DOHH2 (cell line): Measurements from ENCODE around the gene PLEKHB2.

Experiments
- H3F3A ChIP-seq: fragments of 200-600 bp; sonication (generic), shearing (Covaris generic); 2 replicates; pipeline ENCODE4 v1.6.0; 2016; ENCODE audit warnings: antibody characterized with exemption, mild to moderate bottlenecking; ENCODE audit not compliant: control insufficient read depth, insufficient read depth
- H3K27ac ChIP-seq: fragments of 200-600 bp; sonication (generic); 2 replicates; pipeline ENCODE4 v1.5.1; 2014; ENCODE audit warnings: low read depth, mild to moderate bottlenecking, low read length, moderate library complexity
- H3K27me3 ChIP-seq: fragments of 200-600 bp; sonication (generic); 2 replicates; pipeline ENCODE4 v1.6.1; 2014; ENCODE audit warnings: mild to moderate bottlenecking, low read length, mixed read lengths; ENCODE audit not compliant: control insufficient read depth
- H3K36me3 ChIP-seq: fragments of 200-600 bp; sonication (generic); 2 replicates; pipeline ENCODE4 v1.6.1; 2014; ENCODE audit warnings: mild to moderate bottlenecking, low read length, moderate library complexity, mixed read lengths; ENCODE audit not compliant: control insufficient read depth
- H3K4me1 ChIP-seq: fragments of 200-600 bp; sonication (generic); 2 replicates; pipeline ENCODE4 v1.6.1; 2014; ENCODE audit warnings: mild to moderate bottlenecking, low read length, mixed read lengths; ENCODE audit not compliant: control insufficient read depth
- H3K4me2 ChIP-seq: fragments of 200-600 bp; sonication (generic); 2 replicates; pipeline ENCODE4 v1.6.0; 2014; ENCODE audit warnings: mild to moderate bottlenecking, low read length, moderate library complexity
- H3K4me3 ChIP-seq: fragments of 200-600 bp; sonication (generic); 2 replicates; pipeline ENCODE4 v1.5.1; 2014; ENCODE audit warnings: mild to moderate bottlenecking, low read length, mixed read lengths
- H3K79me2 ChIP-seq: fragments of 200-600 bp; sonication (generic); 2 replicates; pipeline ENCODE4 v1.6.1; 2014; ENCODE audit warnings: mild to moderate bottlenecking, low read length, mixed read lengths; ENCODE audit not compliant: control insufficient read depth
- H3K9me2 ChIP-seq: fragments of 200-600 bp; sonication (generic); replicated peaks from 2 replicates; pipeline ENCODE4 v1.6.1; 2014; ENCODE audit warnings: mild to moderate bottlenecking, low read length, mixed read lengths; ENCODE audit not compliant: control insufficient read depth
- H3K9me3 ChIP-seq: fragments of 200-600 bp; sonication (generic); 2 replicates; pipeline ENCODE4 v1.6.1; 2014; ENCODE audit warnings: antibody characterized with exemption, low read length, mixed read lengths; ENCODE audit not compliant: control insufficient read depth, insufficient read depth
- H4K20me1 ChIP-seq: fragments of 200-600 bp; sonication (generic); 2 replicates; pipeline ENCODE4 v1.6.0; 2014; ENCODE audit warnings: low read depth, mild to moderate bottlenecking, antibody characterized with exemption, low read length, moderate library complexity; ENCODE audit not compliant: control insufficient read depth, insufficient read depth
- CTCF ChIP-seq: fragments of 200-600 bp; sonication (generic); IDR thresholded peaks from one replicate; pipeline ENCODE4 v1.5.1; 2014; ENCODE audit warnings: antibody characterized with exemption, mild to moderate bottlenecking, low read depth, low read length; ENCODE audit not compliant: poor library complexity, severe bottlenecking
- EZH2phosphoT487 ChIP-seq: fragments of 200-600 bp; sonication (generic); IDR thresholded peaks from 2 replicates; pipeline ENCODE4 v1.6.1; 2017; ENCODE audit warnings: borderline replicate concordance, mild to moderate bottlenecking, antibody characterized with exemption, low read length, moderate library complexity, mixed read lengths

Gene PLEKHB2

GRCh38 chr2:131103165-131103564, 2.0 kb upstream of the PLEKHB2 start:
- H3K79me2 ChIP-seq, result peaks cover 31% of the 10 kb centered on the region
- H3K4me3 ChIP-seq, result no peak overlapping the region
- TF ChIP-seq EZH2phosphoT487, result no peak
- no peak for TF ChIP-seq CTCF
- H3K36me3 ChIP-seq, result peaks cover 21% of the 10 kb centered on the region
- peaks cover 15% of the 10 kb centered on the region; the same call in 1 of the 2 replicates for H4K20me1 ChIP-seq
- H3K4me1 ChIP-seq, result peaks cover 25% of the 10 kb centered on the region
- no peak overlapping the region for H3K4me2 ChIP-seq
- peaks cover 6% of the 10 kb centered on the region; the same call in 1 of the 2 replicates for H3F3A ChIP-seq
- no peaks in the 10 kb centered on the region for H3K9me3 ChIP-seq
- H3K27ac ChIP-seq, result no peak overlapping the region
- H3K27me3 ChIP-seq, result no peaks in the 10 kb centered on the region
- no peaks in the 10 kb centered on the region for H3K9me2 ChIP-seq

- peak overlapping the region; percentile 99 for H3K4me3 ChIP-seq
- H3K79me2 ChIP-seq, result peaks cover 46% of the 10 kb centered on the region
- peaks cover 18% of the 10 kb centered on the region; the same call in 1 of the 2 replicates for H4K20me1 ChIP-seq
- TF ChIP-seq CTCF (no peak), EZH2phosphoT487 (no peak)
- H3K27me3 ChIP-seq, result no peaks in the 10 kb centered on the region
- peaks cover 33% of the 10 kb centered on the region for H3K36me3 ChIP-seq
- H3K4me1 ChIP-seq, result peaks cover 25% of the 10 kb centered on the region
- peak overlapping the region; percentile 66 for H3K27ac ChIP-seq
- H3K4me2 ChIP-seq, result peak overlapping the region; percentile 80
- no peaks in the 10 kb centered on the region for H3K9me2 ChIP-seq
- peaks cover 6% of the 10 kb centered on the region; the same call in 1 of the 2 replicates for H3F3A ChIP-seq
- no peaks in the 10 kb centered on the region for H3K9me3 ChIP-seq
Measured at GRCh38 chr2:131104487-131105155, 515 bp upstream of the PLEKHB2 start.

- Histone ChIP-seq H3K79me2 (peaks cover 61% of the 10 kb centered on the region), H3K27me3 (no peaks in the 10 kb centered on the region), H3F3A (peaks cover 6% of the 10 kb centered on the region; the same call in 1 of the 2 replicates), H4K20me1 (peaks cover 18% of the 10 kb centered on the region; the same call in 1 of the 2 replicates), H3K9me2 (no peaks in the 10 kb centered on the region), H3K4me3 (peak overlapping the region; percentile 99), H3K27ac (peak overlapping the region; percentile 66), H3K9me3 (no peaks in the 10 kb centered on the region), H3K4me1 (peaks cover 25% of the 10 kb centered on the region), H3K4me2 (peak overlapping the region; percentile 80), H3K36me3 (peaks cover 43% of the 10 kb centered on the region)
- TF ChIP-seq CTCF (no peak), EZH2phosphoT487 (no peak)
Measured at GRCh38 chr2:131105950-131106801, 1.0 kb downstream of the PLEKHB2 start.
